Keratinocyte (primary cell): ENCODE measurements around the gene GALNT9.

ENCODE experiments used
- CTCF ChIP-seq, 3 experiments: IDR thresholded peaks in 1 of 3; conservative IDR thresholded peaks in 1 of 3; optimal IDR thresholded peaks in 1 of 3; 2 replicates in 2 of 3; 3 replicates in 1 of 3; pipeline versions ENCODE3 to v1.5.1; 2011; ENCODE audit warnings: low read length in 3 of 3, mild to moderate bottlenecking in 3 of 3, moderate library complexity in 2 of 3, control low read depth in 1 of 3, inconsistent platforms in 1 of 3; ENCODE audit not compliant: insufficient read depth in 2 of 3; ENCODE audit errors: extremely low read depth in 1 of 3
- EZH2 ChIP-seq: IDR thresholded peaks from one replicate; pipeline ENCODE4 v1.6.1; 2012; ENCODE audit warnings: inconsistent platforms, mild to moderate bottlenecking, low read length, moderate library complexity

GRCh38 chr12:132277374-132277941 is 51.9 kb downstream of the GALNT9 start:
- TF ChIP-seq EZH2 (no peak), CTCF (optimal IDR thresholded peaks at IDR 0.05 in 1 of 3, IDR thresholded peaks at IDR 0.05 in 1 of 3, conservative IDR thresholded peaks at IDR 0.05 in 1 of 3; ENCODE audit: extremely low read depth in 1 of 3, insufficient read depth in 2 of 3, low read length in 3 of 3) (no peak)
